DMS153 (cell line): ENCODE results near the gene TMEM272.

Experiments
- DNase-seq: peaks from one replicate; lab custom pipeline; 2025; lab: John Stamatoyannopoulos, UW

TMEM272 gene

DNA sequence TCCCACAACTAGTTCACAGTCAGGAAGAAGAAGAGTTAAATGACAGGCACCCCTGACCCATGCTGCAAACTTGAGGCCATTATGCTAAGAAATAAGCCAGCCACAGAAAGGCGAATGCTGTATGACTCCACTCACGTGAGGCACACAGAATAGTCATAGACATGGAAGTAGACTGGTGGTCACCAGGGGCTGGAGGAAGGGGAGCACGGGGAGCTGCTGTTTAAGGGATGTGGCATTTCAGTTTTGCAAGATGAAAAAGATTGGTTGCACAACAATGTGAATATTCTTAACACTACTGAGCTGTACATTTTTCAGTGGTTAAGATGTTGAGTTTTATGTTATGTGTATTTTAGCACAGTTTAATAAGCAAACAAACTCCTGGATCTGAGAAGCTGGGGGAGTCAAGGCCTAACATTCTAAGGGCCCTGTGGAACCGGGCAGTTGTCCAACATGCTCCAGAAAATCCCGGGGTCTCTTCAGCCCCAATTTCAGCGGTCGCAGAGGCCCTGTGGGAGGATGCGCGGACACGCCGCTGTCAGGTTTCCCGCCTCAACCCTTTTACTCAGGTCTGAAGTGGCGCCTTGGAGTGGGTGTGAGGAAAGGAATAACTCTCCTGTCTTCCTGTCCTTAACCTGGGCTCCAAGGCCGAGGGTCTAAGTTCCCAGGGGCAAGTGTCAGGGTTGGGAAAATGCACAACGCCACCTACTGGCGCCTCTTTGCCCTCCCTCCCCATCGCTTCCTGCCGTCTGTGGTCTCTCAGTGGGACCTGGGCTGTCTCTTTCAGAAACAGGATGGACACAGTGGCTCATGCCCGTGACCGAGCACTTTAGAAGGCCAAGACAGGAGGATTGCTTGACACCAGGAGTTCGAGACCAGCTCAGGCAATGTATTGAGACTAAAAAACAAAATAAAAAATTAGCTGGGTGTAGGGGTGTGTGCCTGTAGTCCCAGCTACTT lies 4.4 kb upstream of the TMEM272 start:
- DNase-seq: no peak

DNA sequence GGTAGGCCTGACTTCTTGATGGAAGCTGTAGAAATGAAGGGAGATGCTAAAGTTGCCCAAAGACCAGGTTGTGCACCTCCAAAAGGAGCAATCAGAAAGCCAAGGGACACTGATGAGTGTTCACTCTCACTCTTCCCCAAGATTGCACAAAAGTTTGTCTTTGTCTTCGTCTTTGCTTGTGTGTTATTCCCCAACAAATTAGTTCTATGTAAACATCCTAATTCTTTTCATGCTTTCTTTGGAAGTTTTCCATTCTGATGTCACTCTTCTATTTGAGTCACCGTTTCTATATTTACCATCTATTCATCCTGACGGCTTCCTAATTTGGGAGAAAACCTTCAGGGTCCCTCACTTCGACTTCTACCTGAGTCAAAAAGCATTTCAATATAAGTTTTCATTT lies 3.7 kb upstream of the TMEM272 start:
- no peak for DNase-seq

DNA sequence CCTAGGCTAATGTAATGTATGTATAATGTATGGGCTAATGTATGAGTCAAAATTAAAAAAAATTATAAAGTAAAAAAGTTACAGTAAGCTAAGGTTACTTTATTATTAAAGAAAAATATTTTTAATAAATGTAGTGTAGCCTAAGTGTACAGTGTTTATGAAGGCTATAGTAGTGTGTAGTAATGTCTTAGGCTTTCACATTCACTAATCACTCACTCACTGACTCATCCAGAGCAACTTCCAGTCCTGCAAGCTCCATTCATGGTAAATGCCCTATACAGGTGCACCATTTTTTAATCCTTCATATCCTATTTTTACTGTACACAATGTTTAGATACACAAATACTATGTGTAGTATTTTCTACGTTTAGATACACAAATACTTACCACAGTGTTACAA lies 1.8 kb upstream of the TMEM272 start:
- DNase-seq: no peak

DNA sequence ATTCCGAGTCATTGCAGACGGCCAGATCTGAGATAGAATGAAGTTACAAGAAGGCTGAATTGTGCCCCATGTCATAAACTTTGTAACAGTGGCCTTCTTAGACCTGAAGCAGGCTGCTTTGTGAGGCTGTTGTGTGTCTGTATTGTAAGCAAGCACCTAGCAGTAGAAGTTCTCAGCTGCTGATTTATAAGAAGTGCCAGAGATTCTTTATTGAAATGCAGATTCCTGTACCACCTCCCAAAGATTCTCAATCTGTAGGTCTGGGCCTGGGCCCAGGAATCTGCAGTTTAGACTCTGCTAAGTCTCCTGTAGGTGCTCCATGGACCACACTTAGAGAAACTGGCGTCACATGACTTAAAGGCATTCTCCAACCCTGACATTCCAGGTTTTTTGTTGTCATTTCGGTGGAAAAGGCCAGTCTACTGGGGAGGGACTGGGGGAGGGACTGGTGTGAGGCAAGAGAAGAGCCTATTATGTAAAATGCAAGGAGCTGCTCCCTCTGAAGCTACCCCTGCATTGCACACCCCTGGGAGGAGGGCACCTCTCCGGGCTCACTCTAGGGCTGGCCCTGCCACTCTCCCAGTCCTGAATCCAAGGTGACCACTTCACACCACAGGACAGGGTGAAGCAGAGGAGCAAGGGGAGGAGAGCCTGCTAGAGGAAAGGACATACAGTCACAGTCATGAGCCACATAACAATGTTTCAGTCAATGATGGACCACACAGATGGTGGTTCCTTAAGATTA lies 769 bp upstream of the TMEM272 start:
- no peak for DNase-seq

DNA sequence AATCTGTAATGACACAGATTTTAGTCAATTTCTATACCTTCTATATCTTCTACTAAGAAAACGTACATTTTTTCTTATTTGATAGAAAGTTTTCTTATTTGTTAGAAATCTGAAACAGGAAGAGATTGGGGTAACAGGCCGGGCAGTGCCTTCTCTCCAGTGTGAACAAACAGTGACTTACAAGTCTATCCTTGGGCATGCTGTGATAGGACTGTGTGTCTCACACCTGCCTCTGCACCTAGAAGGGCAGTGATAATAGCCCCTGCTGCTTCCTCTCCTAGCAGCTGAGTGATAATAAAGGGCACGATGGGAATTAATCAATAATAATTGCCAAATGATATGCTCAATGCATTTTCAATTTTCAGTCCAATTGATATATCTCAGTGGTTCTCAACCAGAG lies 1.4 kb downstream of the TMEM272 start:
- no peak for DNase-seq

DNA sequence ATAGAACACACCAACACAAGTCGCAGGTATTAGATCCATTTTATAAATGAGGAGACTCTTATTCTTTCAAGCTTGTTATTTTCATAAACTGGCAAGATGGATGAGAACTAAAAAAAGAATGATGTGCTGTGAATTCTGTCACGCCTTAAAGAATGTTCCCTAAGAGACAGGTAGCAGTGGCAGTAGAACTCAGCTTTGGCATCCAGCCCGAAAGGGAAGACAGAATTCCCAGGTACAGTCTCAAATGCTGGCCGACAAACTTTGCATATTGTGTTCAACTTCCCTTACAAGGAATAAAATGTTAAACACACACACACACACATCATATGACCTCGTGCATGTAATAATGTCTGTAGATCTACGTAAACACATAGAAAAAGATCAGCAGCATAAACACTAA lies 3.2 kb downstream of the TMEM272 start:
- DNase-seq: no peak

DNA sequence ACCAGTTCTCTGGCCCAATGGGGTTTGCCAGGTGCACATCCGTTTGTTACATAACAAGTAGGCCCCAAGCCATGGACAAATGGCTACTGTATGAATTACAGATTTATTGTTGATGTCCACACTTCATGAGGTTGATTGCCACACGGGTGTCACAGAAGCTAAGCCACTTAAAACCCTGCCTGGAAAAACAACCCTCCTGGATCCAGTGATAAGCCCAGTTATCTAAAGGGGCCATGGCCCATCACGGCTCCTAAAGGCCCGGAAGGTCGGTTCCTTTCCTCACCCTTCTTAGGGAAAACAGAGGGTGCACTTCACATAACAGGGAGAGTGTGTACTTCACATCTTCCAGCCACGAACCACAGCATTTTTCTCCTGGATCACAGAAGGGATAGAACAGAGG lies 4.1 kb downstream of the TMEM272 start:
- no peak for DNase-seq

DNA sequence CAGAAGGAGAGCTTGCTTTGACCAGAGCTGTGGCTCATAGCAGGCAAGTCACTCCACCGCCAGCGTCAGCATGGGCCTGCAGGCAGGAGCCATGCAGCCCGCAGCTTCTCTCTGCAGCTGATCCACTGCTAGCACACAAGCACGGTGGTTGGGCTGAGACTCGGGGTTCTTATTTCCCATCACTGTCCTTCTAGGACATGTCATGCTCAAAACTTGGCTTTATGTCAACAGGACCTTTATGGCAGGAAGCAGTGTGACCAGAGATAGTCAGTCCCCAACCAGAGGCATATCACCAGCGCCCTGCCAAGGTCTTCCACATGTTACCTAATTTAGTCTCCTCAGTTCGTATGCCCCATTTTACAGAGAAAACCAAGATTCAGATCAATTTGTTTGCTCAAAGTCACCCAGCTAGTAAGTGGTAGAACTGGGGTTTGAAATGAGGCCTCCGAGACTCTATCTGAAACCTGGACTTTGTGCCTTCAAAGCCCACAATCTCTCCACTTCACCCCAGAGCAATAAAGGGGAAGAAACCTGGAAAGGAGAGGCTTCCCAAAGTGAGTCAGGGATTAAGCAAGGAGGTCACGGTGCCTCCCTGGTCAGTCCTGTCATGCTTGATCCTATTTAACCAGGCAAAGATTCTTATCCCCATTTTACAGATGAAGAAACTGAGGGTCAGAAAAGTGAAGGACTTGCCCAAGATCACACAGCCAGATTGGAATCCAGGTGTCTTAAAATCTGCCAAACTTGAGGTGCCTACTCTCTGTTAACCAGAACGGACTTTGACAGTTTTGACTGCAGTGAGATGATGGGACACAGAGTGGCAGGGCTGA lies 5.1 kb downstream of the TMEM272 start:
- no peak for DNase-seq

DNA sequence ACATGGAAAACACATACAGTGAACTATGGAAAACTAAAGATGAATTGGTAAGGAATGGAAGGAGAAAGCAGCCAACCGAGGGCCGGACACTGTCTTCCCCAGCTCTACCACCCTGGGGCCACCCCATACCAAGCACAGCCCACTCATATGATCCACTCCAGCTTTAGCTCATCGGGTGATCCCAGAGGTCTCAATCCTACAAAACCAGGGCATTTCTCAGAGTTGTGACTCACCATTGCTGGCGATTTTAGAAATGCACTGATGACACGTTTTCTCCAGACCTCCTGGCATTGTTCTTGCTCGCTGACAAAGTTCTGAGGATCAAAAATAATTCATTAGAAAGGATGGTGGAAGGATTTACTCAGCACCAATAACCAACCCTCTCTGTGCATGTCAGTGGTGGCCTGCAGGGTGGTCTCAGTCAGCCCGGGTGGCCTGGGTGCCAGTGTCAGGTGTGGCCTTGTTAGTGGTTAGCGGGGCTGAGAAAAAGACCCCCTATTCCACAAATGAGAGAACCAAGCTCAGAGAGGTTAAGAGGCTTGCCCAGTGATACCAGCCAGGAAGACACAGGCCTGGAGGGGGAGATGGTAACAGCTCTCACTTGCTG lies 6.6 kb downstream of the TMEM272 start:
- DNase-seq: no peak

DNA sequence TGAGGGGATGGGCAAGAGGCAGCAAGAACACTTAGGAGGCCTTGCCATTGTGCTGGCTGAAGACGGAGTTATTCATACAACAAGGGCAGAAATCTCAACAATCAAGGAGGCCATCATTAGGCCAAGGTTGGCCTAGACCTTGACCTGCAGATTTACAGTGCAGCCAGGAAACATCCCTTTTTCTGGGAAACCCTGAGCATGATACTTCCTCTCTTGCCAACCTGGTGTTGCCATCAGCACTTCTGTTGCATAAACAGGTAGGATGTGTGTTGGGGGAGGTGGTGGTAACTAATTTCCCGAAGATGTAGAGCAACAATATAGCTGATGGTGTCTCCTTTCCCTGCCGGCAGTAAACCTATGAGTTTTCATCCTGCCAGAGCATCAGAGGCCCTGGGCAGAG lies 8.0 kb downstream of the TMEM272 start:
- no peak for DNase-seq

DNA sequence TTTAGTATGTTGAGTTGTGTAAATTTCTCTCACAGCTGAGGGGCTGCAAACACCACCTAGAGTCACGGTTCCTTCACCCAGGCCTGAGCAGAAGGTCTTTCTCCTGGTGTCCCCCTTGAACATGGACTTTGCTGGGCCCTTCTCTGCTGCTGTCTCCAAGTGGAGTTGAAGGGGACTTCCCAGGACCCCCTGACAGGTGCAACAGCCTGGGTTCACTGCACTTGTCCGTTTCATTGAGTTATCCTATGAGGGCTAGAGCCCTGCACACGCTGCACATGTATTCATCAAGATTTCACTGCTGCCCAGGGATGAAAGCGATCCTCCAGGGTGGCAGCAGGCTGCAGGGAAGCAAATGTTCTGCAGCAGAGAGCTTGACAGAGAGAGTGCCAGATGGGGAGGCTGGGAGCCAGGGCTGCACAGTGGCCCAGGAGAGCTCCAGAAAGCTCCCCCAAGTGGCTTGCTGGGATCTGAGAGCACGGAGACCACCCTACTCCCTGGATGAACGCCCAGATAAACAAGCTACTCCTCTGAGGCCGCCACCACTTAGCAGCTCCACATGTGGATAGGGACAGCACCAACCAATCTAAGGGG lies 10.3 kb downstream of the TMEM272 start:
- DNase-seq: no peak

DNA sequence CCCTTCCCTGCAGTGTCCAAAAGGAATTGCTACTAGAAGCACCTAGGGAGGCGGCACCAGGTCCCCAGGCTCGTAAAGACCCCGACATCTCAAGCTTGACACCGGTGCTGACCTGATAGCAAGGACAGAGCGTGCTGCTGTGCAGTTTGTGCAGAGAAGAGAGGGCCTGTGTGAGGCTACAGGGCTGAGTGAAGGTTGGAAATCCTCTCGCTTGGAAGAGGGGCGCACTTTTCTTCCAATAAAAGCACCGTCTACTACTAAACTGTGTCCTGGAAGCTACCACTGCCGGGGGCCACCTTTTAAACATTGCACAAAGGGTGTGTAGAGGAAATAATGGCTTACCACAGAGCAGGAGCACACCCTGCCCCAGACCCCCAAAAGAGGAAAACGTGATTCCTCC lies 11.0 kb downstream of the TMEM272 start:
- no peak for DNase-seq

DNA sequence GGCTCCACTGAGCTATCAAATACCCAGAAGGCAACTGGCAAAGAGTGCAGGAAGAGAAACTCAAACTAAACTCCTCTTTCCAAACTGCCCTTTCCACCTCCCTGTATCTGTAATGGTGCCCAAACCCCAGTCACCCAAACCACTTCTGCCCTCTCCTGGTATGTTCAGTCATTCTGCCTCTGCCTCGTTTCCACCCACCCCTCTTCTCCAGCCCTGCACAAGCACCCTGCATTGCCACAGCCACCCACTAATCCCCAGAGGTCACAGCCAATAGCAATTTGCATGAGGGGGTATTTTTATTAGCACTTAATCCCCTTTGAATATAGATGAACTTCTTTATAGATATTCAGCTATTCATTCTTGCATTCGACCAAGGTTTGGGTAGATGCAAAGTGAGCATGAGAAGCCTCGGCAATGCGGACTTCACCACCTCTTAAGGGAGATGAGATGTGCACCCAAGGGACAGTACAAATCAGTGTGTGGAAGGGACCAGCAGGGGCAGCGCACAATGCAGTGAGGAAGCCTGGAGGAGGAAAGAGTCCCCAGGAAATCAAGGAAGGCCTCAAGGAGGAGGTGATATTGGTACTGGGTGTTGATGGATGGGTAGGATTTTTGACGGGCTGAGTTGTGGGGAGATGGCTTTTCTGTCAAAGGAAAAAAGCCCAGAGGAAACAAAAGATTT lies 12.4 kb downstream of the TMEM272 start:
- DNase-seq: no peak

DNA sequence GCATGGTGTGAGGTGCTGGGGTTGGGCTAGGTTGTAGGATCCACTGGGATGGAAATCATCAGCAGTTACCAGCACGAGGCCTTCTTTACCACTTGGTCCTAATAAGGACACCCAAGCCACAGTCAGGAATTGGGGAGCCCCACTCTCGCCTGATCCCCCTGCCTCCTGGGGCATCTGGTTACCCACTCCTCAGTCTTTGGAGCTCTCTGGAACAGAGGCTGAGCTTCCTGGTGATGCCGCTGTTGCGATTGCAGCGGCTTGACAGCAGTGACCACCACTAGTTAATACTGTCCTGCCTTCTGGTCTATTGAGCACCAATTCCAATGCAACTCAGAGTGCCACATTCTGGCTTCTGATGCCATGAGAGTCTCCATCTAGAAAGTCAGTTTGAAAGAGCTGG lies 13.5 kb downstream of the TMEM272 start:
- DNase-seq: no peak

DNA sequence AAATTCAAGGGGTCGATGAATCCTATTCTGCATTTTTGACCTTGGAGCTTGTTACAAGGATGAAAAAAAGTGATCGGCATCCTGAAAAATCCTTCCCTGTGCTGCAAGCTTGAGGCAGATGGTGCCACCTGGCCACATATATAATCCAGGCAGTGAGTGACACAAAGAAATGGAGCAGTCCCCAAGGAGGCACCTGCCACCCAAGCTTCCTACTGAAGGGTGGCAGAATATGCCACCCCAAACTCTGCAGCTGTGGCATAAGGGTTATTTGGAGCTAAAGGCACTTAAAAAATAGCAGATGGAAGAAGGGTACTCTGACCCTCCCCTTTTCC lies 15.4 kb downstream of the TMEM272 start:
- DNase-seq: no peak

DNA sequence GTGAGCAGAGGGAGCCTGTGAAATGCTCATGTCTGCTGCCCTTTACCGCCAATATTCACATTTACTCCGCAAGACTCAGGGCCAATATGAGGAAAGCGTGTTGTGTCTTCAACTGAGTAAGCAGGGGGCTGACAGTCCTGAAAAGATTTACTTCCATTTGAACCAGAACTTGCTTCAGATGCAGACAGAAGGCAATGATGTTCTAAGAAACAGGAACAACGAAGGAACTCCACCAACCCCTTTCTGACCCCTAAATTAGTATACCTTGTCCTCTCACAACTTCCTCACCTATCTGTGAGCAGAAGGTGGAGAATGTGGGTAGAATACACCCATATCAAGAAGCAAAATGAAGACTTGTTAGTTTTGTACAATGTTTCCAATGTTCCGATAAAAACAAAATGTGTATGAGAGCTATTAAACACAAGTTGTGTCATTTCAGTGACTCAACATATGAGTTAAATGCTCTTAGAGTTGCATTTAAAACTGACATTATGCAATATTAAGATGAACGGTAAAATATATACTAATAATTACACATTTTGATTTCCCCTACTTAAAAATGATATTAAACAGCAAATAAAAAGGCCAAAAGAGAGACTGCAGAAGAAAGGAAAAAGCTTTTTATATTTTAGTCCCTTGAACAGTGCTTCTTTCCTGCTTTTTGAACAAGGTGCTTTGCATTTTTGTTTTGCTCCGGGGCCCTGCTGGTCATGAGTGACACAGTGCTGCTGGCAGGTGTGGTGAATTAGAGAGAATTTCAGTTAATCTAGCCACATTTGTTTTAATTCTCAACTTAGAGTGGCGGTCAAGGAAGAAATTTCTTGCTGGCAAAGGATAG lies 16.0 kb downstream of the TMEM272 start:
- DNase-seq: no peak

DNA sequence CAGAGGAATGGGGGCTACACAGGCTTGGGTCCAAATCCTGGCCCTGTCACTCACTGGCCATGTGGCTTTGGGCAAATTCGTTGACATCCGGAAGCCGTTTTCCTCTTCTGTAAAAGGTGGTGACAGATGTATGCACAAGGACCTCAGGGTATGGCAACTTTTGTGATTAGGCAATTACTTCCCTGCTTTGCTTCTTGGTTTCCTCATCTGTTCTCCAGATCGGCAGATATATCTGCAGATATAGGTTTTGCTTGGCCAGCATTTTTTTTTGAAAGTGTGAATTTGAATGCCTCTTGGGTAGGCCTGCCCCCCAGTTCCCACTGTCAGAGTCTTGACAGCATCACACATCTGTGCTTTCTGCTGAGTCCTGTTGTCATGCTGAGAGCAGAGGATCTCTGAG lies 17.7 kb downstream of the TMEM272 start:
- no peak for DNase-seq

DNA sequence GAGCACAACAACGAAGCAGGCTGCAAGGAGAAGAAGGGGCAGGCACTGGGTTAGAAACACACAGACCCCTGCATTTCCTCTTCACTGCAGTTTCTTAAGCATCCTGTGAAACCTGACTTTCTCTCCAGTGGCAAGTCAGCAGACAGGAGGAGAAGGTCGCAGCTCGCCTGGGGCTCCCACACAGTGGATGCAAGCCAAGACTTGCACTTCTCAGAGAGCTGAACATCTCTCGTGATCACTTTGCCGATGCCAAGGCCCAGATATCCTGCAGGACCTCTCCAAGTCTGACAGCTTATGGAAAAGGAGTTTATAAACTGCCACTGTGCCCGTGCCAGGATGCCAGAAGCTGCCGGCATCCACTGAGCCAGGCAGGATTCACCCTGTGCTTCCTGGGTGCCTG lies 18.4 kb downstream of the TMEM272 start:
- DNase-seq: no peak

DNA sequence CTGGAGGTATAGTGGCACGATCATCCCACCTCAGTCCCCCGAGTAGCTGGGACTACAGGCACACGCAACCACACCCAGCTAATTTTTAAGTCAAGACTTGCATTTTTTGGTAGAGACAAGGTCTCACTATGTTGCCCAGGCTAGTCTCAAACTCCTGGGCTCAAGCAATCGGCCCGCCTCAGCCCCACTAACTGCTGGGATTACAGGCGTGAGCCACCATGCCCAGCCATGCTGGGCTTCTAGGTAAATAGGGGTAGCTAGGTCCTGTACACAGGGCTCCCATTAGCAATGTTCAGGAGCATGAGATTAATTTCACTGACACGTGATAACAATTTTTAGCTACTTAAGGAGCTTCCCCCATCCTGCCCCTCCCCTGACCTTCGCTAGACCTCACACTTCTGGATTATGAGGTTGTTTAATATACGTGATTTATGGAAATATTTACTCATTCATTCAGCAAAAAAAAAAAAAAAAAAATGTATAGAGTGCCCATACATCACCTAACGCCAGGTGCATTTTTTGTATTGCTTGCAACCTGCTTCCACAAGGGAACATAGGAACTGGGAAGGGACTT lies 19.2 kb downstream of the TMEM272 start:
- DNase-seq: no peak

DNA sequence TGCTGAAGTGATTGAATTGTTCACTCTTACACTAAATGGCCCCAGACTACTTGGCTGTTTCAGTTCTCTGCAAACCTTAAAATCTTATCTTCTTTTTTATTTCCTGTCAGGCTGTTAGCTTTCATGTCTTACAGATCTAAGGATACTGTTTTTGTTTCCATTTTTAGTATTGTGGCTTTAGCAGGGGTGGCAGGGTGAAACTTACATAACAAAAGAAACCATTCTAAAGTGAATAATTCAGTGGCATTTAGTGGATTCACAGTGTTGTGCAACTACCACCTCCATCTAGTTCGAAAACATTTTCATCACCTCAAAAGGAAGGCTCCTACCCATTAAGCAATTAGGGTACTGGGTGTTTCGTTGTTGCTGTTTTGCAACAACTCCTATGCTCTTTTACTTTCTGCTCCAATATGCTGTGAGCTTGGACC lies 19.8 kb downstream of the TMEM272 start:
- DNase-seq: no peak
